Measurements from ENCODE around the gene TMEM143. TPM values are rescaled to one million over a fixed set of nuclear protein-coding genes. Genes with fewer than 3 reads are reported as not detected.

Gene TMEM143
- total RNA-seq, 2 donors from 2014 or later = 6.3 to 18.4 TPM

DNA sequence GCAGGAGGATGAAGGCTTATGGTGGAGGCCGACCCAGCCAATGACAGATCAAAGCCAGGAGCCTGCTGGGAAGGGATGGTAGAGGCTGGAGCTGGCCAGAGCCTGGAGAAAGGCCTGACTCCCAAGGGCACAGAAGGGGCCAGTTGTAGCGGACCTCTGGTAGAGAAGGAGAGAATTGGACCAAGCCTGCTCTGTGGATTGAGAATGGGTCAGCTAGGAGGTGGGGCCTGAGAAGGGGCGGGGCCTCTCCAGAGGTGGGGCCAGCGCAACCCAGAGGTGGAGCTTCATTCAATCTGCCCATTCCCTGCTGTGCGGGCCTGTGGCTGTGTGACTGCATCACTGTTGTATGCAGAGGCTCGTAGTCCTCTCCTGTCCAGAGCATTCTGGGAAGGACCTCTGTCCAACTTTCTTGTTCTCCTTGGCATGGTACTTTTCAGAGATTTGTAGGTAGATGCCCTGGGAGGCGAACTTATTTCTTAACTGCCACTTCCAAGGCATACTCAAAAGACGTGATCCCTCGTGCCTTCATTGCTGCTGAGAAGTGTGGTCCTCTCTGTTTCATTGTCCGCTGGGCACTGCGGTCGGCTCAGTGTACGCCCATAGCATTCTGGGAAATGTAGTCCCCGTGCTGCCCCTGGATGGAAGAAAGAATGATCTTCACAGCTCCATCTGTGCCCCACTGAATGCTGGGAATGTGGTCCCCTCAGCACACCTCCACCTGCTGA, 36.4 kb upstream of the TMEM143 start:
- ATAC-seq (ENCODE audit: insufficient number of reproducible peaks, low FRiP score, low read depth) = peak; percentile 41
- TF ChIP-seq, protein P1, sequence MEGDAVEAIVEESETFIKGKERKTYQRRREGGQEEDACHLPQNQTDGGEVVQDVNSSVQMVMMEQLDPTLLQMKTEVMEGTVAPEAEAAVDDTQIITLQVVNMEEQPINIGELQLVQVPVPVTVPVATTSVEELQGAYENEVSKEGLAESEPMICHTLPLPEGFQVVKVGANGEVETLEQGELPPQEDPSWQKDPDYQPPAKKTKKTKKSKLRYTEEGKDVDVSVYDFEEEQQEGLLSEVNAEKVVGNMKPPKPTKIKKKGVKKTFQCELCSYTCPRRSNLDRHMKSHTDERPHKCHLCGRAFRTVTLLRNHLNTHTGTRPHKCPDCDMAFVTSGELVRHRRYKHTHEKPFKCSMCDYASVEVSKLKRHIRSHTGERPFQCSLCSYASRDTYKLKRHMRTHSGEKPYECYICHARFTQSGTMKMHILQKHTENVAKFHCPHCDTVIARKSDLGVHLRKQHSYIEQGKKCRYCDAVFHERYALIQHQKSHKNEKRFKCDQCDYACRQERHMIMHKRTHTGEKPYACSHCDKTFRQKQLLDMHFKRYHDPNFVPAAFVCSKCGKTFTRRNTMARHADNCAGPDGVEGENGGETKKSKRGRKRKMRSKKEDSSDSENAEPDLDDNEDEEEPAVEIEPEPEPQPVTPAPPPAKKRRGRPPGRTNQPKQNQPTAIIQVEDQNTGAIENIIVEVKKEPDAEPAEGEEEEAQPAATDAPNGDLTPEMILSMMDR (IDR thresholded peaks at IDR 0.05) = no peak
- Histone ChIP-seq H3K9me3 (no peaks in the 10 kb centered on the region), H3K27ac (no peak overlapping the region), H3K4me1 (ENCODE audit: control insufficient read depth in 1 of 2, low read depth in 2 of 2) (no peaks in the 10 kb centered on the region), H3K36me3 (no peaks in the 10 kb centered on the region), H3K27me3 (replicated peaks; ENCODE audit: insufficient read depth) (peaks cover 17% of the 10 kb centered on the region), H3K4me3 (peak overlapping the region; percentile 62)
- DNase-seq (ENCODE audit: low spot score) = no peak

- TF ChIP-seq, protein P1 (IDR thresholded peaks at IDR 0.05) = no peak
- no peak for ATAC-seq (ENCODE audit: insufficient number of reproducible peaks, low FRiP score, low read depth)
Measured at GRCh38 chr19:48398375-48399235, 34.9 kb upstream of the TMEM143 start.

GRCh38 chr19:48398102-48398374, 34.3 kb upstream of the TMEM143 start:
- H3K9me3 ChIP-seq = no peaks in the 10 kb centered on the region
- H3K27me3 ChIP-seq (replicated peaks; ENCODE audit: insufficient read depth) = peaks cover 17% of the 10 kb centered on the region
- H3K4me1 ChIP-seq (ENCODE audit: control insufficient read depth in 1 of 2, low read depth in 2 of 2) = peaks cover 2 to 9% of the 10 kb centered on the region in 2 donors
- H3K36me3 ChIP-seq = no peaks in the 10 kb centered on the region
- TF ChIP-seq, protein P1 (IDR thresholded peaks at IDR 0.05) = no peak
- no peak for ATAC-seq (ENCODE audit: insufficient number of reproducible peaks, low FRiP score, low read depth)
- no peak overlapping the region for H3K27ac ChIP-seq
- H3K4me3 ChIP-seq = peak overlapping the region; percentile 66
- no peak for DNase-seq (ENCODE audit: low spot score)

More at GRCh38 chr19:48398375-48399235, 34.9 kb upstream of the TMEM143 start:
- Histone ChIP-seq H3K4me1 (ENCODE audit: control insufficient read depth in 1 of 2, low read depth in 2 of 2) (peaks cover 0 to 6% of the 10 kb centered on the region in 2 donors), H3K36me3 (no peaks in the 10 kb centered on the region), H3K4me3 (peak overlapping the region; percentile 66), H3K27ac (no peak overlapping the region), H3K27me3 (replicated peaks; ENCODE audit: insufficient read depth) (peaks cover 17% of the 10 kb centered on the region), H3K9me3 (no peaks in the 10 kb centered on the region)
- peak; percentile 21 for DNase-seq (ENCODE audit: low spot score)

GRCh38 chr19:48397263-48398101, 33.7 kb upstream of the TMEM143 start:
- Histone ChIP-seq H3K9me3 (no peaks in the 10 kb centered on the region), H3K4me3 (peak overlapping the region; percentile 66), H3K4me1 (ENCODE audit: control insufficient read depth in 1 of 2, low read depth in 2 of 2) (peaks cover 2 to 9% of the 10 kb centered on the region in 2 donors), H3K27ac (no peak overlapping the region), H3K36me3 (no peaks in the 10 kb centered on the region), H3K27me3 (replicated peaks; ENCODE audit: insufficient read depth) (peaks cover 21% of the 10 kb centered on the region)
- DNase-seq (ENCODE audit: low spot score) (no peak), ATAC-seq (ENCODE audit: insufficient number of reproducible peaks, low FRiP score, low read depth) (no peak)
- TF ChIP-seq, protein P1 (IDR thresholded peaks at IDR 0.05) = no peak

- Histone ChIP-seq H3K4me1 (ENCODE audit: control insufficient read depth in 1 of 2, low read depth in 2 of 2) (peaks cover 2 to 9% of the 10 kb centered on the region in 2 donors), H3K27ac (no peak overlapping the region), H3K4me3 (no peak overlapping the region), H3K27me3 (replicated peaks; ENCODE audit: insufficient read depth) (peaks cover 21% of the 10 kb centered on the region), H3K9me3 (no peaks in the 10 kb centered on the region), H3K36me3 (no peaks in the 10 kb centered on the region)
- ATAC-seq (ENCODE audit: insufficient number of reproducible peaks, low FRiP score, low read depth) (no peak), DNase-seq (ENCODE audit: low spot score) (no peak)
- TF ChIP-seq, protein P1 (IDR thresholded peaks at IDR 0.05) = no peak
Measured at GRCh38 chr19:48396824-48397176, 33.1 kb upstream of the TMEM143 start.
